Neuronal stem cell (in vitro differentiated cells): ENCODE results near the gene EEPD1.

ENCODE experiments used
- DNase-seq: peaks from one replicate; pipeline ENCODE4 v3.0.0-alpha.2; 2013; ENCODE audit warnings: low spot score
- H2AFZ ChIP-seq: one replicate; pipeline ENCODE4 v1.6.1; 2013; ENCODE audit warnings: mild to moderate bottlenecking, low read length, inconsistent platforms
- H2AK5ac ChIP-seq: 2 replicates; pipeline ENCODE4 v1.6.1; 2013; ENCODE audit warnings: low read depth, mild to moderate bottlenecking, inconsistent platforms, low read length, moderate library complexity, mixed read lengths
- H2BK120ac ChIP-seq: 2 replicates; pipeline ENCODE4 v1.6.1; 2013; ENCODE audit warnings: low read depth, mild to moderate bottlenecking, inconsistent platforms, low read length, moderate library complexity, mixed read lengths
- H2BK12ac ChIP-seq: one replicate; pipeline ENCODE4 v1.6.1; 2013; ENCODE audit warnings: low read length, inconsistent platforms
- H2BK15ac ChIP-seq: 2 replicates; pipeline ENCODE4 v1.6.1; 2013; ENCODE audit warnings: mild to moderate bottlenecking, low read length, inconsistent platforms, mixed read lengths
- H2BK5ac ChIP-seq: one replicate; pipeline ENCODE4 v1.6.1; 2013; ENCODE audit warnings: inconsistent platforms, mild to moderate bottlenecking, low read length, moderate library complexity
- H3K14ac ChIP-seq: one replicate; pipeline ENCODE4 v1.6.1; 2013; ENCODE audit warnings: low read length, inconsistent platforms
- H3K18ac ChIP-seq: 2 replicates; pipeline ENCODE4 v1.6.1; 2013; ENCODE audit warnings: low read length, inconsistent platforms
- H3K23ac ChIP-seq: 2 replicates; pipeline ENCODE4 v1.6.1; 2013; ENCODE audit warnings: low read depth, mild to moderate bottlenecking, mixed read lengths, low read length, inconsistent platforms; ENCODE audit not compliant: poor library complexity
- H3K27ac ChIP-seq: replicated peaks from 3 replicates; pipeline ENCODE4 v1.5.1; 2013; ENCODE audit warnings: low read length, inconsistent platforms
- H3K27me3 ChIP-seq, 3 experiments: 2 replicates each; pipeline ENCODE4 v1.6.1; 2013; ENCODE audit warnings: low read length in 3 of 3, mild to moderate bottlenecking in 2 of 3, inconsistent platforms in 1 of 3, low read depth in 1 of 3, mixed read lengths in 1 of 3, moderate library complexity in 1 of 3; ENCODE audit not compliant: control insufficient read depth in 3 of 3, insufficient read depth in 3 of 3
- H3K36me3 ChIP-seq, 2 donors: replicated peaks in 1 of 2; 2 replicates each; pipeline ENCODE4 v1.6.1; 2013; ENCODE audit warnings: low read length in 2 of 2; ENCODE audit not compliant: control insufficient read depth in 2 of 2, insufficient read depth in 2 of 2
- H3K4ac ChIP-seq: 2 replicates; pipeline ENCODE4 v1.6.1; 2013; ENCODE audit warnings: inconsistent platforms, mild to moderate bottlenecking, low read length, moderate library complexity
- H3K4me1 ChIP-seq, 2 donors: 1 replicate in 1 of 2; 2 replicates in 1 of 2; pipeline ENCODE4 v1.6.1; 2013; ENCODE audit warnings: low read length in 2 of 2, low read depth in 1 of 2; ENCODE audit not compliant: control insufficient read depth in 2 of 2, insufficient read depth in 1 of 2
- H3K4me2 ChIP-seq: one replicate; pipeline ENCODE4 v1.6.1; 2013; ENCODE audit warnings: mild to moderate bottlenecking, low read length, inconsistent platforms; ENCODE audit not compliant: insufficient read depth, poor library complexity, severe bottlenecking
- H3K4me3 ChIP-seq, 2 donors: 2 replicates each; pipeline ENCODE4 v1.5.1; 2013; ENCODE audit warnings: low read length in 2 of 2, mild to moderate bottlenecking in 2 of 2, inconsistent platforms in 1 of 2, moderate library complexity in 1 of 2
- H3K79me1 ChIP-seq: one replicate; pipeline ENCODE4 v1.6.1; 2013; ENCODE audit warnings: low read depth, mild to moderate bottlenecking, inconsistent platforms, low read length, moderate library complexity
- H3K9ac ChIP-seq: one replicate; pipeline ENCODE4 v1.6.1; 2013; ENCODE audit warnings: mild to moderate bottlenecking, low read depth, low read length, inconsistent platforms; ENCODE audit not compliant: poor library complexity
- H3K9me3 ChIP-seq, 2 donors: replicated peaks in 1 of 2; 2 replicates each; pipeline versions ENCODE3 to v1.6.1; 2013; ENCODE audit warnings: low read length in 2 of 2, mild to moderate bottlenecking in 2 of 2, inconsistent platforms in 1 of 2, low read depth in 1 of 2, mixed read lengths in 1 of 2, moderate library complexity in 1 of 2; ENCODE audit not compliant: control insufficient read depth in 2 of 2, insufficient read depth in 1 of 2
- H4K8ac ChIP-seq: one replicate; pipeline ENCODE4 v1.6.1; 2013; ENCODE audit warnings: low read depth, mild to moderate bottlenecking, inconsistent platforms, low read length, moderate library complexity
- H4K91ac ChIP-seq: one replicate; pipeline ENCODE4 v1.6.1; 2013; ENCODE audit warnings: low read length, low read depth, mild to moderate bottlenecking, inconsistent platforms; ENCODE audit not compliant: poor library complexity
- WGBS, 2 donors: extraction: QIAGEN DNeasy Blood & Tissue Kit; methylation state at CpG; one replicate each; pipeline ENCODE4 v1.1.7; 2013; ENCODE audit warnings: missing lambda C conversion rate in 2 of 2, mixed read lengths in 1 of 2; ENCODE audit not compliant: insufficient read length in 2 of 2, insufficient replicate concordance in 1 of 2; ENCODE audit errors: extremely low coverage in 2 of 2; 5-methylcytosine and 5-hydroxymethylcytosine counted together

Gene EEPD1

GRCh38 chr7:36205803-36206202 lies 52.7 kb downstream of the EEPD1 start:
- peaks cover 10 to 26% of the 10 kb centered on the region in 2 donors for H3K4me1 ChIP-seq
- H3K23ac ChIP-seq: no peak overlapping the region

GRCh38 chr7:36207451-36208291 lies 54.6 kb downstream of the EEPD1 start:
- Histone ChIP-seq H4K91ac (no peak overlapping the region), H4K8ac (no peak overlapping the region), H3K9ac (no peak overlapping the region), H3K4me3 (no peak overlapping the region), H3K4ac (no peak overlapping the region), H3K36me3 (no peaks in the 10 kb centered on the region), H3K27me3 (no peaks in the 10 kb centered on the region), H2BK12ac (no peak overlapping the region), H3K27ac (no peak overlapping the region), H2BK5ac (no peak overlapping the region), H3K4me1 (peaks cover 10 to 23% of the 10 kb centered on the region in 2 donors), H3K14ac (no peak overlapping the region), H2BK120ac (no peak overlapping the region), H2AK5ac (no peak overlapping the region), H3K79me1 (no peaks in the 10 kb centered on the region), H3K4me2 (no peak overlapping the region), H2BK15ac (no peak overlapping the region), H3K9me3 (no peaks in the 10 kb centered on the region), H2AFZ (no peak overlapping the region), H3K18ac (peak overlapping the region; percentile 22), H3K23ac (no peak overlapping the region)
- WGBS, 2 donors: no CpG with 5 or more reads among the region's 10 CpGs
- no peak for DNase-seq

More at GRCh38 chr7:36205803-36206202, 52.7 kb downstream of the EEPD1 start:
- H3K9me3 ChIP-seq: no peaks in the 10 kb centered on the region
- DNase-seq: no peak
- H4K8ac ChIP-seq: no peak overlapping the region
- H2AK5ac ChIP-seq: no peak overlapping the region
- no peak overlapping the region for H3K4me3 ChIP-seq
- H3K79me1 ChIP-seq: no peaks in the 10 kb centered on the region
- no peak overlapping the region for H4K91ac ChIP-seq
- H3K14ac ChIP-seq: no peak overlapping the region
- no peak overlapping the region for H3K18ac ChIP-seq
- WGBS, 2 donors: no CpG with 5 or more reads among the region's 6 CpGs
- H2BK120ac ChIP-seq: no peak overlapping the region
- no peak overlapping the region for H3K27ac ChIP-seq
- no peak overlapping the region for H2BK12ac ChIP-seq
- H3K36me3 ChIP-seq: no peaks in the 10 kb centered on the region
- H3K4ac ChIP-seq: no peak overlapping the region
- no peak overlapping the region for H3K9ac ChIP-seq
- no peaks in the 10 kb centered on the region for H3K27me3 ChIP-seq
- no peak overlapping the region for H3K4me2 ChIP-seq
- H2AFZ ChIP-seq: no peak overlapping the region
- H2BK15ac ChIP-seq: no peak overlapping the region
- H2BK5ac ChIP-seq: no peak overlapping the region

- Histone ChIP-seq H2AK5ac (no peak overlapping the region), H3K4me1 (peaks cover 10 to 18% of the 10 kb centered on the region in 2 donors), H3K14ac (no peak overlapping the region), H2BK15ac (no peak overlapping the region), H2BK12ac (no peak overlapping the region), H2BK5ac (no peak overlapping the region), H3K79me1 (no peaks in the 10 kb centered on the region), H4K91ac (no peak overlapping the region), H3K27me3 (no peaks in the 10 kb centered on the region), H2AFZ (no peak overlapping the region), H3K27ac (no peak overlapping the region), H3K4me2 (no peak overlapping the region), H3K9ac (no peak overlapping the region), H3K4me3 (no peak overlapping the region), H2BK120ac (no peak overlapping the region), H4K8ac (no peak overlapping the region), H3K4ac (no peak overlapping the region), H3K18ac (no peak overlapping the region), H3K9me3 (no peaks in the 10 kb centered on the region), H3K23ac (no peak overlapping the region), H3K36me3 (no peaks in the 10 kb centered on the region)
- DNase-seq: no peak
Measured at GRCh38 chr7:36208426-36208825, 55.4 kb downstream of the EEPD1 start.

- no peak overlapping the region for H3K14ac ChIP-seq
- H3K4me1 ChIP-seq: peaks cover 10 to 18% of the 10 kb centered on the region in 2 donors
- WGBS, 2 donors: no CpG with 5 or more reads among the region's 9 CpGs
- no peak overlapping the region for H2BK120ac ChIP-seq
- no peak overlapping the region for H3K27ac ChIP-seq
- H2BK5ac ChIP-seq: no peak overlapping the region
- H2BK12ac ChIP-seq: no peak overlapping the region
- no peak overlapping the region for H3K4me2 ChIP-seq
- H2BK15ac ChIP-seq: no peak overlapping the region
- H3K18ac ChIP-seq: no peak overlapping the region
- H2AK5ac ChIP-seq: no peak overlapping the region
- no peak overlapping the region for H3K23ac ChIP-seq
- no peak overlapping the region for H3K9ac ChIP-seq
- DNase-seq: no peak
- no peak overlapping the region for H2AFZ ChIP-seq
- H4K91ac ChIP-seq: no peak overlapping the region
- H3K9me3 ChIP-seq: no peaks in the 10 kb centered on the region
- no peaks in the 10 kb centered on the region for H3K27me3 ChIP-seq
- no peak overlapping the region for H3K4ac ChIP-seq
- no peak overlapping the region for H3K4me3 ChIP-seq
- H3K36me3 ChIP-seq: no peaks in the 10 kb centered on the region
- H4K8ac ChIP-seq: no peak overlapping the region
- H3K79me1 ChIP-seq: no peaks in the 10 kb centered on the region
Measured at GRCh38 chr7:36208997-36209813, 56.2 kb downstream of the EEPD1 start.
